GM12878 (cell line): ENCODE data around the gene SYMPK. TPM values are rescaled to one million over a fixed set of nuclear protein-coding genes. Genes with fewer than 3 reads are reported as not detected.

Source experiments
- BCL3 ChIP-seq: IDR thresholded peaks from 2 replicates; pipeline ENCODE4 v1.6.1; 2011; ENCODE audit warnings: borderline replicate concordance, low read depth, mild to moderate bottlenecking, moderate library complexity, low read length; ENCODE audit not compliant: insufficient read depth, poor library complexity, severe bottlenecking
- BHLHE40 ChIP-seq, 2 experiments: fragments of 450-650 bp in 1 of 2; IDR thresholded peaks; 2 replicates each; pipeline ENCODE4 v1.6.1; 2011 to 2017; ENCODE audit warnings: low read depth in 2 of 2, borderline replicate concordance in 1 of 2, improper control_type of control experiment in 1 of 2, low read length in 1 of 2, mild to moderate bottlenecking in 1 of 2
- BRCA1 ChIP-seq: IDR thresholded peaks from 2 replicates; pipeline ENCODE4 v1.6.1; 2011; ENCODE audit warnings: low read depth, low read length, improper control_type of control experiment
- CHD1 ChIP-seq: IDR thresholded peaks from 2 replicates; pipeline ENCODE4 v1.6.1; 2012; ENCODE audit warnings: low read depth, low read length, improper control_type of control experiment
- CUX1 ChIP-seq: IDR thresholded peaks from 2 replicates; pipeline ENCODE4 v1.6.1; 2012; ENCODE audit warnings: improper control_type of control experiment, low read depth, low read length; ENCODE audit not compliant: insufficient replicate concordance
- ETV6 ChIP-seq, 2 experiments: fragments of 450-650 bp in 1 of 2; IDR thresholded peaks in 1 of 2; conservative IDR thresholded peaks in 1 of 2; 2 replicates each; pipeline ENCODE4 v1.6.1; 2014; ENCODE audit warnings: antibody characterized with exemption in 1 of 2, borderline replicate concordance in 1 of 2, low read depth in 1 of 2, mild to moderate bottlenecking in 1 of 2, moderate library complexity in 1 of 2
- FOXK2 ChIP-seq: fragments of 450-650 bp; IDR thresholded peaks from 2 replicates; pipeline ENCODE4 v1.6.1; 2017; ENCODE audit warnings: mild to moderate bottlenecking, moderate library complexity
- HDGF ChIP-seq: fragments of 450-650 bp; IDR thresholded peaks from 2 replicates; pipeline ENCODE4 v1.6.1; 2016; ENCODE audit warnings: antibody characterized with exemption
- MYC ChIP-seq: IDR thresholded peaks from 2 replicates; pipeline ENCODE4 v1.6.1; 2011; ENCODE audit warnings: mild to moderate bottlenecking, low read length, moderate library complexity, inconsistent platforms; ENCODE audit not compliant: insufficient read depth, insufficient replicate concordance, insufficient read length, severe bottlenecking
- POLR2AphosphoS2 ChIP-seq: IDR thresholded peaks from 2 replicates; pipeline ENCODE4 v1.6.1; 2011; ENCODE audit warnings: low read depth, mild to moderate bottlenecking, low read length, improper control_type of control experiment, moderate library complexity
- RAD21 ChIP-seq: IDR thresholded peaks from 2 replicates; pipeline ENCODE4 v1.6.1; 2011; ENCODE audit warnings: mild to moderate bottlenecking, low read depth, low read length, moderate library complexity; ENCODE audit not compliant: insufficient read depth
- ZBTB33 ChIP-seq: fragments of 450-650 bp; IDR thresholded peaks from 2 replicates; pipeline ENCODE4 v1.6.1; 2017; ENCODE audit warnings: mild to moderate bottlenecking
- ZNF687 ChIP-seq: fragments of 450-650 bp; IDR thresholded peaks from 2 replicates; pipeline ENCODE4 v1.6.1; 2017; ENCODE audit warnings: mild to moderate bottlenecking, moderate library complexity
- polyA plus RNA-seq, 11 experiments: library from polyadenylated mRNA; depleted of rRNA in 4 of 11; unstranded in 6 of 11; stranded (reverse) in 5 of 11; fragments of >200 nt; fragmentation: Nextera tagmentation in 4 of 11; fragmentation: Illumina TruSeq in 1 of 11; extraction: Ambion mirVana in 4 of 11; extraction: Trizol in 1 of 11; gene quantifications; 1 replicate in 1 of 11; 2 replicates in 10 of 11; pipeline versions ENCODE4 v1.2.1 to v1.2.3, GENCODE V29; 2011 to 2016; ENCODE audit warnings: inconsistent platforms in 2 of 11, missing spikeins in 2 of 11, low read depth in 1 of 11
- total RNA-seq, 4 experiments: library from RNA; depleted of rRNA in 3 of 4; stranded (reverse); fragments of >200 nt in 3 of 4; fragmentation: Illumina TruSeq in 1 of 4; extraction: Trizol in 1 of 4; gene quantifications; 2 replicates each; pipeline versions ENCODE4 v1.2.1 to v1.2.3, GENCODE V29; 2013 to 2021

Gene SYMPK
- total and polyA plus RNA-seq, 10 of the 15 experiments (the other 5 are each of a cell fraction or from before 2014, with no cell fraction given), result 0.49 to 109 (median 42.5) TPM

DNA sequence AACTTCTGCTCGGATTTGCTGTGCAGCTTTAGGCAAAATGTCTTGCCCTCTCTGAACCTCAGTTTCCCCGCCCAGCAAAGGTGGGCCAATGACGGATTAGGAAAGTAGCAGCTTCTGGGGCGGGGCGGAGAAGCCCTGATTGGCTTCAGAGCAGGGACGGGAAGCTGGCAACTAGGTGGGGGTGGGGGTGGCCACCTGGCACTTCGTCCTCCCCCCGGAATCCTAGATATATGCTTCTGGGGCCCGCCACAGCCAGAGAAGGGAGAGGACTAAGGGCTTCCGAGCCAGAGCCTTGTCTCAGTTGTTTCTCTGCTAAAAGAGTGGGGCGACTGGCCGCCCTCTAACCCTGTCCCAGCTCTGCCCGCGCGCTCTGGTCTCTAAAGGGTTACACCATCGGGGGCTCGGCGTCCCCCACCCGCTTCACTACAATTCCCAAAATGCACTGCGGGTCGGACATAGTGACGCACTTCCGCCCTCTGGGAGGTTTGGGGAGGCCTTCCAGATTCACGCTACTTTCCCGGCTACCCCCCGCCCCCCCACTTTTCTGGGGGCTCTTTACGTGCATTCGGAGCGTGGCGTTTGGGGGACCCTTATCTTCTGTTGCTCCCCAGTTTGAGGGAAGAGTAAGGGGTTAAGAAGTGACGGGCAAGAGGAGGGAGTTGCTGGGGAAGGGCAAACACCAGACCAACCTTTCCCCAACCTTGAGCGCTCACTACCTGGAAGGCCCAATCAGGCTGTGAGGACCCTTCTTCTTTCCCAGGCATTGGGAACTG, 23.7 kb upstream of the SYMPK start (continued):
- peak; percentile 68; the same call in 1 of the 2 replicates for TF ChIP-seq ZNF687
- no peak for TF ChIP-seq RAD21
- no peak for TF ChIP-seq BRCA1
- TF ChIP-seq BCL3, result peak; percentile 12
- peak; percentile 4 to 36; a peak in 1 of 4 replicates for TF ChIP-seq BHLHE40 (IDR thresholded peaks at IDR 0.05; ENCODE audit: borderline replicate concordance in 1 of 2, low read depth in 2 of 2, low read length in 1 of 2)
- TF ChIP-seq HDGF, result no peak; the same call in 1 of the 2 replicates
- TF ChIP-seq FOXK2, result peak; percentile 81
- TF ChIP-seq CUX1, result no peak
- TF ChIP-seq POLR2AphosphoS2, result peak; percentile 30; the same call in 1 of the 2 replicates
- no peak for TF ChIP-seq MYC
- peak in 1 of 2 experiments; percentile 15; a peak in 1 of 4 replicates for TF ChIP-seq ETV6 (conservative IDR thresholded peaks at IDR 0.05 in 1 of 2, IDR thresholded peaks at IDR 0.05 in 1 of 2; ENCODE audit: borderline replicate concordance in 1 of 2, low read depth in 1 of 2)
- no peak for TF ChIP-seq CHD1
- no peak for TF ChIP-seq ZBTB33
